ENCODE results near the gene NBPF1. TPM values are rescaled to one million over a fixed set of nuclear protein-coding genes. Genes with fewer than 3 reads are reported as not detected.
"Not testable (repeated sequence)": the region's sequence is repeated elsewhere in the genome, so short reads cannot be mapped to it uniquely, and the experiment has no call there.

The NBPF1 gene
- total RNA-seq, 1 experiment from 2014 or later: 46.0 TPM

DNA sequence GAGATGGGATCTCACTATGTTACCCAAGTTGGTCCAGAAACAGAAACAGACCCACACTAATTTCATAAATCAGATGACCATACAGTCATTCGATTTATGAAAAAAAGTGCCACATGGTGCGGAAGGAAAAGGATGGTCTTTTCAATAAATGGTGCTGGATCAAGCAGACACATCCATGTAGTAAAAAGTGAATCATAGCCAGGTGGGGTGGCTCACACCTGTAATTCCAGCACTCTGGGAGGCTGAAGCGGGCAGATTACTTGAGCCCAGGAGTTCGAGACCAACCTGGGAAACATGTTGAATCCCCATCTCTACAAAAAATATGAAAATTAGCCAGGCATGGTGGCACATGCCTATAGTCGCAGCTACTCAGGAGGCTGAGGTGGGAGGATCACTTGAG is 2.8 kb downstream of the NBPF1 start:
- H3K27ac ChIP-seq (ENCODE audit: low read depth, low read length); H4K20me1 ChIP-seq (ENCODE audit: insufficient read depth); H3K4me3 ChIP-seq (replicated peaks in 1 of 2; ENCODE audit: low read depth in 1 of 2, low read length in 2 of 2); POLR2A ChIA-PET; intact Hi-C loops (cut with micrococcal nuclease); H2AFZ ChIP-seq (ENCODE audit: low read depth, low read length, poor library complexity, severe bottlenecking); RAD21 ChIA-PET (ENCODE audit: low non-redundant PET in 1 of 2, low total read pairs in 2 of 2, uncharacterized antibody in 2 of 2, unreplicated experiment in 2 of 2); H3K9ac ChIP-seq (ENCODE audit: low read length); DNase-seq (ENCODE audit: low read depth, low spot score); H3K9me2 ChIP-seq (ENCODE audit: insufficient read depth); ATAC-seq; H3K4me2 ChIP-seq (ENCODE audit: low read length); H3K27me3 ChIP-seq (ENCODE audit: insufficient read depth, low read length); BruUV-seq (replicated peaks); H3K9me3 ChIP-seq (ENCODE audit: control insufficient read depth in 1 of 2, insufficient read depth in 1 of 2, low read depth in 1 of 2, low read length in 2 of 2): not testable (repeated sequence)
- H3K79me2 ChIP-seq (ENCODE audit: insufficient read depth, low read length): peaks cover 36% of the 10 kb centered on the region
- H3K4me1 ChIP-seq (ENCODE audit: control insufficient read depth in 1 of 2, insufficient read depth in 2 of 2, low read length in 2 of 2): peaks cover 16 to 23% of the 10 kb centered on the region in 2 experiments
- CTCF ChIA-PET: interaction anchor here (3.6 kb wide), 1 partner anchor 10 kb away, joined by 30 read pairs; no protein-coding TSS in a partner anchor
- H3K36me3 ChIP-seq (ENCODE audit: control insufficient read depth in 1 of 2, insufficient read depth in 2 of 2, low read length in 2 of 2): peaks cover 25 to 28% of the 10 kb centered on the region in 2 experiments

DNA sequence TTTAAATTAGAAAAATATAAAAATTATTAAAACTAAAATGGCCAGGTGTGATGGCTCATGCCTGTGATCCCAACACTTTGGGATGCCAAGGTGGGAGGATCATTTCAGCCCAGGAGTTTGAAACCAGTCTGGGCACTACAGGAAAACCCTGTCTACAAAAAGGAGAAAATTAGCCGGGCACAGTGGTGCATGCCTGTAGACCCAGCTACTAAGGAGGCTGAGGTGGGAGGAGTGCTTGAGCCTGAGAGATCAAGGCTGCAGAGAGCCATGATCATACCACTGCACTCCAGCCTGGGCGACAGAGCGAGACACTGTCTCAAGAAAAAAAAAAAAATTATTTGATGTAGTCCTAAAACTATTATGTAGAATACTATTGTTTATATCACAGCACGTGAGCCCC is 3.6 kb downstream of the NBPF1 start:
- H3K9me3 ChIP-seq (ENCODE audit: control insufficient read depth in 1 of 2, insufficient read depth in 1 of 2, low read depth in 1 of 2, low read length in 2 of 2); intact Hi-C loops (cut with micrococcal nuclease); H3K27me3 ChIP-seq (ENCODE audit: insufficient read depth, low read length); H3K27ac ChIP-seq (ENCODE audit: low read depth, low read length); ATAC-seq; H3K9me2 ChIP-seq (ENCODE audit: insufficient read depth); H2AFZ ChIP-seq (ENCODE audit: low read depth, low read length, poor library complexity, severe bottlenecking); H3K9ac ChIP-seq (ENCODE audit: low read length); H4K20me1 ChIP-seq (ENCODE audit: insufficient read depth); H3K4me2 ChIP-seq (ENCODE audit: low read length); DNase-seq (ENCODE audit: low read depth, low spot score); RAD21 ChIA-PET (ENCODE audit: low non-redundant PET in 1 of 2, low total read pairs in 2 of 2, uncharacterized antibody in 2 of 2, unreplicated experiment in 2 of 2); BruUV-seq (replicated peaks); H3K4me3 ChIP-seq (replicated peaks in 1 of 2; ENCODE audit: low read depth in 1 of 2, low read length in 2 of 2): not testable (repeated sequence)
- Histone ChIP-seq H3K36me3 (ENCODE audit: control insufficient read depth in 1 of 2, insufficient read depth in 2 of 2, low read length in 2 of 2) (peaks cover 30 to 31% of the 10 kb centered on the region in 2 experiments), H3K4me1 (ENCODE audit: control insufficient read depth in 1 of 2, insufficient read depth in 2 of 2, low read length in 2 of 2) (peaks cover 16 to 23% of the 10 kb centered on the region in 2 experiments), H3K79me2 (ENCODE audit: insufficient read depth, low read length) (peaks cover 36% of the 10 kb centered on the region)
- CTCF ChIA-PET: interaction anchor here (3.6 kb wide), 1 partner anchor 11 kb away, joined by 30 read pairs; no protein-coding TSS in a partner anchor
- POLR2A ChIA-PET: interaction anchor here (0.9 kb wide), 1 partner anchor 11 kb away, joined by 3 read pairs; no protein-coding TSS in a partner anchor
